ENCODE results near the gene OSBPL10. TPM values are rescaled to one million over a fixed set of nuclear protein-coding genes. Genes with fewer than 3 reads are reported as not detected.

The OSBPL10 gene
- total RNA-seq, 1 donor from 2014 or later = 45.4 TPM

- Mint-ChIP-seq H3K4me1 (ENCODE audit: low read depth) (no peaks in the 10 kb centered on the region), H3K4me3 (ENCODE audit: unreplicated experiment) (no peak overlapping the region)
- TF ChIP-seq CTCF (IDR thresholded peaks at IDR 0.05) = no peak
Observed at GRCh38 chr3:31760654-31761053, 220.4 kb downstream of the OSBPL10 start.

GRCh38 chr3:31758322-31758965, 222.6 kb downstream of the OSBPL10 start:
- Mint-ChIP-seq H3K9me3 (ENCODE audit: low read depth) (no peaks in the 10 kb centered on the region), H3K27ac (ENCODE audit: unreplicated experiment) (no peak overlapping the region), H3K27me3 (ENCODE audit: low read depth) (no peaks in the 10 kb centered on the region), H3K36me3 (ENCODE audit: low read depth) (no peaks in the 10 kb centered on the region), H3K4me3 (ENCODE audit: unreplicated experiment) (no peak overlapping the region), H3K4me1 (ENCODE audit: low read depth) (peaks cover 8% of the 10 kb centered on the region)
- no peak for DNase-seq (ENCODE audit: low spot score)
- no peak for TF ChIP-seq CTCF (IDR thresholded peaks at IDR 0.05)

More at GRCh38 chr3:31760654-31761053, 220.4 kb downstream of the OSBPL10 start:
- DNase-seq (ENCODE audit: low spot score) = no peak
- Mint-ChIP-seq H3K36me3 (ENCODE audit: low read depth) (no peaks in the 10 kb centered on the region), H3K27ac (ENCODE audit: unreplicated experiment) (no peak overlapping the region), H3K9me3 (ENCODE audit: low read depth) (no peaks in the 10 kb centered on the region), H3K27me3 (ENCODE audit: low read depth) (no peaks in the 10 kb centered on the region)

GRCh38 chr3:31755926-31756658, 225.0 kb downstream of the OSBPL10 start:
- no peaks in the 10 kb centered on the region for H3K36me3 Mint-ChIP-seq (ENCODE audit: low read depth)
- no peak overlapping the region for H3K4me3 Mint-ChIP-seq (ENCODE audit: unreplicated experiment)
- DNase-seq (ENCODE audit: low spot score) = no peak
- no peak overlapping the region for H3K27ac Mint-ChIP-seq (ENCODE audit: unreplicated experiment)
- H3K4me1 Mint-ChIP-seq (ENCODE audit: low read depth) = peaks cover 14% of the 10 kb centered on the region
- TF ChIP-seq CTCF (IDR thresholded peaks at IDR 0.05) = no peak
- no peaks in the 10 kb centered on the region for H3K27me3 Mint-ChIP-seq (ENCODE audit: low read depth)
- H3K9me3 Mint-ChIP-seq (ENCODE audit: low read depth) = no peaks in the 10 kb centered on the region

GRCh38 chr3:31754575-31755278, 226.3 kb downstream of the OSBPL10 start:
- no peaks in the 10 kb centered on the region for H3K9me3 Mint-ChIP-seq (ENCODE audit: low read depth)
- peaks cover 14% of the 10 kb centered on the region for H3K4me1 Mint-ChIP-seq (ENCODE audit: low read depth)
- no peak for TF ChIP-seq CTCF (IDR thresholded peaks at IDR 0.05)
- no peak for DNase-seq (ENCODE audit: low spot score)
- H3K27ac Mint-ChIP-seq (ENCODE audit: unreplicated experiment) = no peak overlapping the region
- no peaks in the 10 kb centered on the region for H3K36me3 Mint-ChIP-seq (ENCODE audit: low read depth)
- H3K27me3 Mint-ChIP-seq (ENCODE audit: low read depth) = no peaks in the 10 kb centered on the region
- no peak overlapping the region for H3K4me3 Mint-ChIP-seq (ENCODE audit: unreplicated experiment)

GRCh38 chr3:31753050-31753425, 228.0 kb downstream of the OSBPL10 start:
- Mint-ChIP-seq H3K27me3 (ENCODE audit: low read depth) (no peaks in the 10 kb centered on the region), H3K36me3 (ENCODE audit: low read depth) (no peaks in the 10 kb centered on the region), H3K9me3 (ENCODE audit: low read depth) (no peaks in the 10 kb centered on the region), H3K4me1 (ENCODE audit: low read depth) (peaks cover 14% of the 10 kb centered on the region), H3K27ac (ENCODE audit: unreplicated experiment) (no peak overlapping the region), H3K4me3 (ENCODE audit: unreplicated experiment) (no peak overlapping the region)
- no peak for DNase-seq (ENCODE audit: low spot score)
- TF ChIP-seq CTCF (IDR thresholded peaks at IDR 0.05) = no peak
